Measurements from ENCODE around the gene SLC6A6.

GRCh38 chr3:14439501-14440167 lies 37.2 kb downstream of the SLC6A6 start:
- no peak for TF ChIP-seq CTCF (IDR thresholded peaks at IDR 0.05; ENCODE audit: borderline replicate concordance, extremely low read depth, low read length, poor library complexity, severe bottlenecking)
- TF ChIP-seq EZH2 (IDR thresholded peaks at IDR 0.05; ENCODE audit: borderline replicate concordance, low read depth, low read length, severe bottlenecking): no peak
